GM21447 (cell line): ENCODE data around the gene SUPT20HL2.
"Not testable (repeated sequence)": the region's sequence is repeated elsewhere in the genome, so short reads cannot be mapped to it uniquely, and the experiment has no call there.

ENCODE experiments used
- ATAC-seq: cut with Tn5 transposase; IDR thresholded peaks from one replicate; pipeline ENCODE4 v1.9.1; 2021; ENCODE audit not compliant: unreplicated experiment

The SUPT20HL2 gene

DNA sequence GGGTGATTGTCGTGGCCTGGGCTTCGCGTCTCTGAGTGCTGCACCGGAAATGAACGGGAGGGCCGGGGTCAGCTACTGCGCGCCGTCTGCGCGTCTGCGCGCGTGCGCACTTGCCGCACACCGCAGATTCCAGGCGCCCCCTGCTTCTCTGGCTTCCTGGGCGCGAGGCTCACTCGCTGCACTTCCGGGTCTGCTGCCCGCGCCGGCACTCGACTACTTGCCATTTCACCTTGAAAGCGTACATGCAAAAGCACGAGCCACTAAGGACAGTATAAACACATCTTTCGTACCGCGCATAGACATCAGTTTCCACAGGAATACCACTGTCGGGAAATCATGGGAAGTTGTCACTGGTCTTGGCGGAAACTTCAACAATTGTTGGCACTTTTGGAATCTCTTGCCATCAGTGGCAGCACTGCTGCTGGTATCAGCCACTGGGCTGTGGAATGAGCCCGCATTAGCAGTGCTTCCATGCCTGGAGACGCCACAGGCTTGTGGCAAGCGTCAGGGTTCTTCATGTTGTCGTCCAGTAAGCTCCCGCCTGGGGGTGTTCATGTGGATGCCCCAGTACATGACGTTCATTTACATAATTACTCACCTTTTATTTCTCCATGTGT is at the start of gene SUPT20HL2:
TSS of gene SUPT20HL2 (minus strand) at position 51 of the 617 bp plus-strand sequence. CDS start 754 bp downstream, outside the sequence.
- no peak for ATAC-seq

DNA sequence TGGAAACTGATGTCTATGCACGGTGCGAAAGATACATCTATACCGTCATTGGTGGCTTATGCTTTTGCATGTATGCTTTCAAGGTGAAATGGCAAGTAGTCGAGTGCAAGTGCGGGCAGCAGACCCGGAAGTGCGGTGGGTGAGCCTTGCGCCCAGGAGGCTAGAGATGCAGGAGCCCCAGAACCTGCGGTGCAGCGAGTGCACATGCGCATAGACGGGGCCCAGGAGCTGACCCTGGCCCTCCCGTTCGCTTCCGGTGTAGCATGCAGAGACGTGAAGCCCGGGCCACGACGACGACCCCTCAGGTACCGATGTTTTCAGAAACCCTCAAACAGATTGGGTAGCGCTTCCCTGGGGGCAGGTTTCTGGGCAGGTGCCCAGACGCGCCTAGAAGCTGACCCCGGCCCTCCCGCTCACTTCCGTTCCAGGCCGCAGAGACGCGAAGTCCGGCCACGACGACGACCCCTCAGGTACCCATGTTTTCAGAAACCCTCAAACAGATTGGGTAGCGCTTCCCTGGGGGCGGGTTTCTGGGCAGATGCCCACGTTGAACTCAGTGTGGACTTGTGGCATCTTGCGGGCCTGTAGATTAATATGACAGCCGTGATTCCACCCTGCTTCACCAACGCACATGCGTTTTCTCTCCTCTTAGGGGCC is 48.3 kb upstream of the SUPT20HL2 start:
- not testable (repeated sequence) for ATAC-seq

DNA sequence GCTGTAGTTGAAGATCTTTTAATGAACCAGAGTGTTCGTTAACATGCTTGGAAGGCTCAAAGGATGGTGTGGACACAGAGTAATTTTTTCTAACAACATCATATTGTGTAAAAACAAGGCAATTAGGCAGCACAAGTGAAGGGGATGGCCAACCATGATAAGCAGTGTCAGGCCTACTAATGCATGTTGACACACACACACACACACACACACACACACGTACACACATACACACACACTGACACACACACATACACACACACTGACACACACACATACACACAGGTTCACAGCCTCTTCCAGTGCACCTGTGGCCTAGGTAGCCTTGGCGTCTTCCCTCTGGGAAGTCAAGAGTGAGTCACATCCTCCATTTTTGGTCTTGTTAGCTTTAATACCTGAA is 46.4 kb upstream of the SUPT20HL2 start, which contains the start of gene SUPT20HL1:
TSS of gene SUPT20HL1 (plus strand) at position 368 of the 400 bp plus-strand sequence. CDS start 2,122 bp downstream, outside the sequence.
- no peak for ATAC-seq

DNA sequence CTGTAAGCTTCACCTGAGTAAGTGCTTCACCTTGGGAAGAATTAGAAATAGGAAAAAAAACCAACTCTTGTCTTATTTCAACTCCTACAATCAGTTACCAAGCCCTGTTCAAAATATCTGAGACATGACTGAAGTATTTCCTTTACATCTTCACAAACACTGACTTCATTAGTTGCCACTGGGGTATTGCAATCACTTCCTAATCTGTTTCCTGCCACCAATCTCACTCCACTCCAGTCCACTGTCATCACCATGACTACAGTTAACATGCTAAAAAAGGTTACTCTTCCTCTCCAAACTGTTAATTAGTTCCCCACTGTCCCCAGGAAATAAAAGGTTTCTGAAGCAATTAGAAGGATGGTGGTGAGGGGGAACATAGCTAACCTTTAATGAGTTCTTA is 43.2 kb upstream of the SUPT20HL2 start:
- no peak for ATAC-seq

DNA sequence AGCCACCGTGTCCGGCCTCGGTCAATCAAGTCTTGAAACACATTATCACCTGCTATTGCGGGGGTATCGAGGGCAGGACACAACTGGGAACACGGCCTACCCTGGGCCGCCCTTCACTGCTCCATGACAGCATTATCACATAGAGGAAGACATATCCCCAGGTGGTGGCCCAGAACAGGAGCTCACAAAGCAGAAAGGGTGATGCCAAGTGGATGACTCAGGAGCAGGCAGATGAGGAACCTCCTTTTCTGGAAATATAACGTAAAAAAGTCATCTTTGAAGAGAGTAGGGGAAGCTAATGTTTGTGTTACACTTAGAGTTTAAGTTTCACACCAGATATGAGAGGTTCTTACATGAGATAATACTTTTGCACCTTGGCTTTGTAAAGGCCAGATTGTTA is 41.2 kb upstream of the SUPT20HL2 start:
- ATAC-seq: no peak

DNA sequence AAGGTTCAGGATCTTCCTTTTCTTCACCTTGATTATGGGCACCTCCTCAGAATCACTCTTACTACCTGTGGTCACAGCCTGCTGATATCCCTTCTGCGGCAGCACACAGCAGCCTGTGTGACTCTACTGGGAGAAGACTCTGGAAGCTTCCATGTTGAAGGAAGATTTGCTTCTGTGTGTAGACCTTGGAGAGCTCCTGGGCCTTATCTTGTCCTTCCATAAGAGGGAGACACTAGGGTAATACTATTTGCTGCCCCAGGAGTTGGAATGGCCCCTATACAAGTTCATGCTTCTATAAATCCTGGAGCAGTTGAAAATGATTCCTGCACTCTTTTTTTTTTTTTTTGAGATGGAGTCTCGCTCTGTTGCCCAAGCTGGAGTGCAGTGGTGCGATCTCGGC is 36.3 kb upstream of the SUPT20HL2 start:
- no peak for ATAC-seq

DNA sequence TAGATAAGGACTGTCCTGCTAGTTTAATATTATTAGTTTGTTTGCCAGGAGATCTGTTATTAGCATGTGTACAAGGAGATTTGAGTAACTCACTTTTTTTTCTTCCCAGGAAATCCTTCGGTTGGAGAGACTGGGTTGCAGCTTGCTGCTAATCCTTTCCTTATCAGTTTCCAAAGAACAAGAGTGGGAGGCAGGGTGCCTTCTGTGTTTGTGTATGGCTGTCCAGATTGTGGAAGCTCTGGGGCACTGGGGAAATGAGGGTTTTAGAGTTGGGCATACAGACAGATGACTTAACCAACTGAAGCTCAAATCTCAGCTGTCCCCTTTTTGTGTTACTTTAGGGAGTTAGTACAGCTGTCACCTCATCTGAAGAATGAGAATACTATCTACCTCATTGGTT is 34.0 kb upstream of the SUPT20HL2 start:
- ATAC-seq: no peak

DNA sequence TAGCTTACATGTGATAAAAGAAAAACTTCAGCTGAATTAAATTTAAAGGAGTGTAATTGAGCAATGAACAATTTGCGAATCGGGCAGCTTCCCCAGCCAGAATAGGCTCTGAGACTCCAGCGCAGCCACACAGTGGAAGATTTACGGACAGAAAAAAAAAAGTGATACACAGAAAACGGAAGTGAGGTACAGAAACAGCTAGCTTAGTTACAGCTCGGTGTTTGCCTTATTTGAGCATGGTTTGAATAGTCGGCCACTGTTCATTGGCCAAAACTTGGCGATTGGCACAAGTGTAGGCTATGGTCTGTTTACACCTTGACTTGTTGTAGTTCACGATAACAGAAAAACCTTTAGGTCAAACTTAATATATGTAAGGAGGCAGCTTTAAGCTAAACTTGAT is 29.9 kb upstream of the SUPT20HL2 start:
- ATAC-seq: peak; percentile 90

DNA sequence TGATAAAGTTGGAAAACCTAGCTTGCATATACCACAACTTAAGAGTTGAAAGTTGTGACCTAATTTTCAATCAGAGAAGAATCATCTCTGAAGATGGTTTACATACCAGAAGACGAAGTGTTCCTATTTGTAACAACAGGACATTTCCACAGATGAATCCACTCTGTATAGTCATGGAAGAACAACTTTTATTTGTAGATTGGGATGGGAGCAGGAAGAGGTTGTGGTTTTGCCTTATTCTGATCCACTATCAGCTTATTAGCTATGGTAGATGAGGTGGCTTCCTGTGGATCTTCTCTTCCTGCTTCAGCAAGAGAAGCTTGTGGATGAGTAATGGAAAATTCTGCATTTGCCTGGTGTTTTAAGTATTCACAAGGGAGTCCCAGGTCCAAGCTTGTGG is 27.9 kb upstream of the SUPT20HL2 start:
- no peak for ATAC-seq

DNA sequence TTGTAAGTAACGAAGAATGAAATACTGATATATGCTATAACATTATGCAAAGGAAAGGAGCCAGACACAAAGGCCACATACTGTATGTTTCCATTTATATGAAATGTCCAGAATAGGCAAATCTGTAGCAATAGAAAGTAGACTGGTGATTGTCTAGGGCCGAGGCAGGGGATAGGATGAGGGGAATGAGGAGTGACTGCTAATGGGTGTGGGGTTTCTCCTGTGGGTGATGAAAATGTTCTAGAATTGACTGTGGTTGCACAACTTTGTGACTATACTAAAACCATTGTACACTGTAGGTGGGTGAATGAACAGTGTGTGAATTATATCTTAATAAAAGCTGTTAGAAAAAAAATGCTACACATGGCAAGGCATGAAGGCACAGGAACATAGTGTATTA is 26.6 kb upstream of the SUPT20HL2 start:
- ATAC-seq: no peak

DNA sequence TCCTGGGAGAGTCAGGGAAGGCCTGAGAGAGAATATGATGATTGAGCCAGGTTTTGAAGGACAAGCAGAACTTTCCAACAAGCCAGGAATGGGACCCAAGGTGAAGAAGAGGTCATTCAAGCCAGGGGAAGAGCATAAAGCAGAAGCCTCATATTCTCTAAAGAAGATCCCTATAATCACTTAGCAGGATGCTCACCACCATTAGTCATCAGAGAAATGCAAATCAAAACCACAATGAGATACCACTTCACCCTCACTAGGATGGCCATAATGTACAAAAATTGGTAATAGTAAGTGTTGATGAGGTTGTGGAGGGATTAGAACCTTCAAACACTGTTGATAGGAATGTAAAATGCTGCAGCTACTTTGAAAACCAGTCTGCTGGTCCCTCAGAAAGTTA is 26.0 kb upstream of the SUPT20HL2 start:
- ATAC-seq: no peak

DNA sequence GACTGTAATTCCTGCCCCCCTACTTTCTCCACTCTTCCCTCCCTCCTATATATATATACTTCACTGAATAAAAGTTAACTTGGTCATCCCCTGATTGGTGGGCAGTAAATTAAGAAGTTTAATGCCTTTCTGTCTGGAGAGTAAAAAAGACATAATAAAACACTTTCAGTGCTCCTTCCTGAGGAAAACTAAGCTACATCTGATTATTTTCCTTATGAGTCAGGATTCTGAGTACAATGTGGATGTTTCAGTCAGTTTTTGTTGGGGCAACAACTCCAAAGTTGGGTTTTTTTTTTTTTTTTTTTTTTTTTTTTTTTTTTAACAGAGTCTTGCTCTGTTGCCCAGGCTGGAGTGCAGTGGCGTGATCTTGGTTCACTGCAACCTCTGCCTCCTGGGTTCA is 22.0 kb upstream of the SUPT20HL2 start:
- ATAC-seq: no peak

DNA sequence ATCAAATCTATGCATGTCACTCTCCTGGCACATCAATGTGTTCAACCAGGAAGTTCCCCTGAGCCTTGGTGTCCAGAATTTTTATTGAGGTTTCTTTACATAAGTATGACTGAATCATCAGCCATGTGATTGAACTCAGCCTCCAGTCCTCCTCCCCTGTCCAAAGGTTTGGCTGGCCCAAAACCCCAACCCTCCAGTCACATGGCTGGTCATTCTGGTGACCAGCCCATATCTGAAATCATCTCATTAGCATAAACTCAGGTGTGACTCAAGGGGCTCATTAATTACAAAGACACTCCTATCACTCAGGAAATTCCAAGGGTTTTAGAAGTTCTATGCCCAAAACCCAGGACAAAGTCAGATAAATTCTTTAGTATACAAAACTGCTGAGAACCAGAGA is 20.6 kb upstream of the SUPT20HL2 start:
- no peak for ATAC-seq

DNA sequence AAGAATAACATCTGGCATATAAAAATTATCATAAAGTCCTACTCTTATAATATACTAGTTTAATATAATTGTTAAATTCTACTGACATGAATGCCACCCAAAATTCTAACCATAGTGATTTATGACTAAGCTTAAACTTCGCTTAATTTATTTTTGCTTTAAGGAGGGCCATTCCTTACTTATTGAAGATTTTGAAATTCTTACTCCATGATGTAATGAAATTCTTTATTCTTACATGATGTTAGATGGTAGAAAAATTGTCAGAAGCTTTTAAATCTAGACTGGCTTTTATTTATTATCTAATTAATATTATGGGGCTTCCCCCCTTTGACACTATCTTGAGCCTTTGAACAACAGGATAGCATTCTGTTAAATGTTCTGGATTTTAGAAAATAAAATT is 19.5 kb upstream of the SUPT20HL2 start:
- ATAC-seq: no peak

DNA sequence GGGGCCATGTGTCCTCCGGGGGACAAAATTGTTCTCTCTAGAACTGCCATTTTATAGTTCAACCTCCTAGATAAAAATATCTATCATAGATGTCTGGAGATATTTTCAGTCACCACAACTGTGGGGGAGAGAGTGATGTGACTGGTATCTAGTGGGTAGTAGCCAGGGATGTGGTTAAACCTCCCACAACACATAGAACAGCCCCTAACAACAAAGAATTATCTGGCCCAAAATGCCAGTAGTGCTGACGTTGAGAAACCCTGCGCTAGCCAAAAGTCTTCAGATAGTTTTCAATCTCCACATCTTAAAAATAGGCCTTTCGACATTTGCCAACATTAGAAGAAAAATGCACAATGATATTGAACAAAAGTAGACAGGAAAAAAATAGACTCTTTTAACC is 19.0 kb upstream of the SUPT20HL2 start:
- ATAC-seq: no peak

DNA sequence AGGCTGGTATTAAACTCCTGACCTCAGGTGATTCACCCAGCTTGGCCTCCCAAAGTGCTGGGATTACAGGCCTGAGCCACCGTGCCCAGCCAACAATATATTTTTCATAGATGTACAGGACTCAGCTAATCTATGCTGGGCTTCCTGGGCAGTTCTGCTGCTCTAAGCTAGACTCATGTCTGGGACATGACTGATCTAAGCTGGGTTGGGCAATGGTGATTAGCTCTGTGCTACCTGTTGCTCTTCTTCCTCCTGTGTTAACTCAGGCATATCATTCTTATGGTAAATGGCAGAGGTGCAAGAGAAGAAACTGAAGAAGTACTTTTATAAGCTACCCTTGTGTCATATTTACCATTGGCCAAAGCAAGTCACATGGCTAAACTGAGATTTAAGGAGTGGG is 11.4 kb upstream of the SUPT20HL2 start:
- ATAC-seq: no peak

DNA sequence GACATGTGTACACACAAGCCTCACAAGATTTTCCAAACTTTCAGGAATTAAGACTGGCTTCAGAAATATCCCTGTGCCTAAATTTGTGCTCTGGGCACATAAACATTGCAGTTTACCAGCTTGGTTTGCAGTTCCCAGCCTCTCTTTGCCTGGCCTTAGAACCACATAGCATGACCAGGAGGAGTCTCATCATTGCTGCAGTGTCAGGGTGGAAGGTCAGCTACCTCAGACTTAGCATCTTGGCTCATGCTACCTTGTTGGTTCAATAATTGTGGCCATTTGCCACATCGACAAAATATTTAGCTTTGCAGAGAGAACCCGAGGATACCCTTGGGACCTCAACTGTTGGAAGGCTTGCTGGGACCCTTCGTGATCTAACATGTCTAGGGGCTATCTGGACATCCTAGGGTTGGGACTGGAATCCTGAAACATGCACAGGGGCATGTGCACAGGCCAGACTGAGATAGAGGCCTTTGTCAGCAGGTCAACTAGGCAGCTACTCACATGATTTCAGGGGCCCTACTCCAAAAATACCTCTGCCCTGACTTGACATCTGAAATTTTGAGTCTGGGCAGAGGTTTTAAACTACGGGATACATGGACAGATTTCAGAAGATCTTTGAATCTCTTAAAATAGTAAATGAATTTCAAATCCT is 8.0 kb upstream of the SUPT20HL2 start:
- no peak for ATAC-seq

DNA sequence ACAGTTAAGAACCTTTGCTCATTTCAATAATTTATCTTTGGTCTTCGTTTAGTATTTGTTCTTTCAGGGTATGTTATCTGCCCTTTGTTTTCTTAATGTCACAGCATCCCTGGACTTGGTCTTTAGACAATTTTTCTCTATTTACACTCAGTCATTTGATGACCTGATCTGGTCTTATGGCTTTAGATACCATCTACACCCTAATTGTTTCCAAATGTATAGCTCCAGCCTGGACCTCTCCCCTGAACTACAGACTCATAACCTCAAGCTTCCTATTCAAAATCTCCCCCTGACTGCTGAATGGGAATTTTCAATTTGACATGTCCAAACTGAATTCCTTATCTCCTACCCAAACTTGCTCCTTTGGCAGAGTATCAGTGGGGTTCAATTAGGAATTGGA is 3.7 kb upstream of the SUPT20HL2 start:
- no peak for ATAC-seq

DNA sequence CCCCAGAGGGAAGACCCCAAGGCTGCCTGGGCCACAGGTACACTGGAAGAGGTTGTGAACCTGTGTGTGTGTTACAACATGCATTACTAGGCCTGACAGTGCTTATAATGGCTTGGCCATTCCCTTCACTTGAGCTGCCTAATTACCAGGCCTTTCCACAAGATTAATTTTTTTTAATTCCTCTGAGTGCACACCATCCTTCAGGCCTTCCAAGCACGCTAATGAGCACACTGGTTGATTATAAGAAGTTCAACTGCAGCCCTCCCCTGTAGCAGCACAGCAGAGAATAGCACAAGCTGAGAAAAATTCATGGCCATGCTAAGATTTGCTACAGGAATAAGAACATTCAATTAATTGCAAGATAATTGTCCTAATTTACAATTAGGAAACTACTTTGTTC is 2.2 kb upstream of the SUPT20HL2 start:
- no peak for ATAC-seq

DNA sequence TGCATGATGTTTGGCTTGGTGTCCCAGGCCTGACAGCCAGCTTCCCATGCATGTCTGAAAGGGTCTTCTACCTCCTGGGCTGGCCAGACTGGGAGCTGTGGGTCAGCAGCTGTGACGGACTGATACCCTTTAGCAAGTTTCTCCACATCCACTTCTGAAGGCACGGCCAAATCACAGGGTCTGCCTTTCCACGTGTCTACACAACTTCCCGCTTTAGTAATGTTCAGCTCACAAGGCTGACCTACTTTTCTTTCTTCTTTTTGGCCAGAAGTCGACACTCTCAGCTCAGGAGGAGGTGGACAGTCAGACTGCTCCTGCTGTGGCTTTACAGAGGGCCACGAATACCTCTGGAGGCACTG is 1.6 kb downstream of the SUPT20HL2 start:
- ATAC-seq: not testable (repeated sequence)

DNA sequence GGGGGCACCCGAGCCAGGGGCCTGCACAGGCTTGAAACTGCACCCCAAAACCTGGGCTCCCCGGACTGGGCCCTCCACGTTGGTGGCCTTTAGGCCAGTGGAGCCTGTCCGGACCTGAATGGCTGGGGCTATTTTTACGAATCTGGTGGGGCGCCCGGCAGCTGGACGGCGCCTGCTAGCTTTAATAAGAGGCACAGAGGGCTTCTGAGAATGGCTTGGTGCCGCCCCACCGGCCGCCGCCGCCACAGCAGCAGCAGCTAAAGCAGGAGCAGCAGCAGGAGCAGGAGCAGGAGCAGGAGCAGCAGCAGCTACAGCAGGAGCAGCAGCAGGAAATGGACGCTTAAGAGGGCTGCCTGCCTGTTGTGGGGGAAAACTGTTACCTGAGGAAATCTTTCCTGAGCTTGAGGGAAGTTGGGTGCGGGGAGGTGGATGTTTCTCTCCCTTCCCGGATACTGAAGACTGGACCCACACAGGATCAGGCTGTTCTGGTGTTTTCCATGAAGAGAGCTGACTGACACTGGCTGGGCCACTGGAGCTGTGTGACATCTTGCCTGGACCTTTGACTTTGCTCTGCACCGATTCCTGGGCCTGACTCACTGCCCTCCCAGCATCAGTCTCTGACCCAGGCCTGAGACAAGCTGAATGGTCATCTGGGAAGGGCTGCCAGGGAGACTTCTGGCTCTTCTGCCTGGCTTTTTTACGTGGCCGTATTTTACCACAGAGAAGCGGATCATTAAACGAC is 2.2 kb downstream of the SUPT20HL2 start:
- not testable (repeated sequence) for ATAC-seq

DNA sequence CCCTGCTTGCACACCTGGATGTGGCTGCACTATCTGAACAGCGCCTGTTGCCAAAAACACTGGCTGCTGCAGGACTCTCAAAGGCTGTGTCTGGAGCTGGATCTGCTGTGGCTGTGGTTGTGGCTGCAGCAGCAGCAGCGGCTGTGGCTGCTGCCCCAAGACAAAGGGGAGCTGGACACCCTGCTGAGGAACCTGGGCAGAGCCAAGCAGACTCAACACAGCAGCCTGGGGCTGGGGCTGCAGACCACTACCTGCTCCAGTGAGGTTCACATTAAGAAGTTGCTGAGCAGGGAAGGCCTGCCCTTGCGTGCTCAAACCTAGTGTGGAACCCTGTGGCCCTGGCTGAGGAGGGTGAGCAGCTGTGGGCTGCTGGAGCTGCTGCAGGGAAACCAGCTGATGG is 3.0 kb downstream of the SUPT20HL2 start:
- ATAC-seq: not testable (repeated sequence)
